Tibial nerve (tissue), 4 donors: ENCODE data around the gene AZIN2.

ENCODE experiments used
- EP300 ChIP-seq, 2 donors: sonication (generic); formaldehyde crosslinking; IDR thresholded peaks; one replicate each; pipeline ENCODE4 v1.6.1; 2017; ENCODE audit warnings: antibody characterized with exemption in 2 of 2, mild to moderate bottlenecking in 1 of 2
- POLR2A ChIP-seq, 2 donors: fragments of 450-650 bp; IDR thresholded peaks; one replicate each; pipeline ENCODE4 v1.6.1; 2017; ENCODE audit warnings: antibody characterized with exemption in 2 of 2, mild to moderate bottlenecking in 2 of 2, moderate library complexity in 2 of 2
- TF ChIP-seq, protein P1 (sequence below), 5 experiments: fragments of 200-600 bp in 3 of 5; fragments of 450-650 bp in 2 of 5; sonication (generic) in 3 of 5; IDR thresholded peaks; one replicate each; pipeline ENCODE4 v1.5.1; 2016 to 2019; ENCODE audit warnings: antibody characterized with exemption in 5 of 5, mild to moderate bottlenecking in 3 of 5, moderate library complexity in 2 of 5

- TF ChIP-seq, protein P1, sequence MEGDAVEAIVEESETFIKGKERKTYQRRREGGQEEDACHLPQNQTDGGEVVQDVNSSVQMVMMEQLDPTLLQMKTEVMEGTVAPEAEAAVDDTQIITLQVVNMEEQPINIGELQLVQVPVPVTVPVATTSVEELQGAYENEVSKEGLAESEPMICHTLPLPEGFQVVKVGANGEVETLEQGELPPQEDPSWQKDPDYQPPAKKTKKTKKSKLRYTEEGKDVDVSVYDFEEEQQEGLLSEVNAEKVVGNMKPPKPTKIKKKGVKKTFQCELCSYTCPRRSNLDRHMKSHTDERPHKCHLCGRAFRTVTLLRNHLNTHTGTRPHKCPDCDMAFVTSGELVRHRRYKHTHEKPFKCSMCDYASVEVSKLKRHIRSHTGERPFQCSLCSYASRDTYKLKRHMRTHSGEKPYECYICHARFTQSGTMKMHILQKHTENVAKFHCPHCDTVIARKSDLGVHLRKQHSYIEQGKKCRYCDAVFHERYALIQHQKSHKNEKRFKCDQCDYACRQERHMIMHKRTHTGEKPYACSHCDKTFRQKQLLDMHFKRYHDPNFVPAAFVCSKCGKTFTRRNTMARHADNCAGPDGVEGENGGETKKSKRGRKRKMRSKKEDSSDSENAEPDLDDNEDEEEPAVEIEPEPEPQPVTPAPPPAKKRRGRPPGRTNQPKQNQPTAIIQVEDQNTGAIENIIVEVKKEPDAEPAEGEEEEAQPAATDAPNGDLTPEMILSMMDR (IDR thresholded peaks at IDR 0.05), result no peak
- TF ChIP-seq POLR2A (IDR thresholded peaks at IDR 0.05) (no peak), EP300 (IDR thresholded peaks at IDR 0.05) (no peak)
Measured at GRCh38 chr1:33165209-33165608, 84.3 kb downstream of the AZIN2 start.
